PC-3 (cell line): ENCODE results near the gene IFT25. TPM values are rescaled to one million over a fixed set of nuclear protein-coding genes. Genes with fewer than 3 reads are reported as not detected.

Experiments used
- ATAC-seq: fragments of 200-7000 bp; cut with Tn5 transposase; 2 replicates; pipeline ENCODE4 v1.9.1; 2020; ENCODE audit warnings: mild to moderate bottlenecking, moderate library complexity
- BruUV-seq: library from RNA; stranded (reverse); fragments of 400-500 nt; replicated peaks from 2 replicates; lab custom pipeline; 2021; lab: Mats Ljungman, UMichigan
- CTCF ChIA-PET: fragments of 300-600 bp; sonication (Branson Sonifier 250); formaldehyde crosslinking; loops from one replicate; lab custom pipeline; 2022; ENCODE audit warnings: antibody characterized with exemption; lab: Charles Lee
- POLR2A ChIA-PET: fragments of 300-600 bp; sonication (Branson Sonifier 250); formaldehyde crosslinking; loops from one replicate; lab custom pipeline; 2022; ENCODE audit warnings: antibody characterized with exemption; ENCODE audit not compliant: unreplicated experiment; lab: Charles Lee
- DNase-seq: peaks from one replicate; pipeline ENCODE4 v3.0.0-alpha.2; 2015
- H2AFZ ChIP-seq: fragments of 300-600 bp; sonication (generic); 2 replicates; pipeline ENCODE4 v1.6.0; 2016; ENCODE audit warnings: antibody characterized with exemption, low read length
- H3F3A ChIP-seq: fragments of 300-600 bp; sonication (generic); one replicate; pipeline ENCODE4 v1.6.0; 2017; ENCODE audit warnings: antibody characterized with exemption, low read length, control low read depth, mild to moderate bottlenecking; ENCODE audit not compliant: unreplicated experiment
- H3K27ac ChIP-seq: fragments of 300-600 bp; sonication (generic); 2 replicates; pipeline ENCODE4 v1.5.1; 2016; ENCODE audit warnings: mild to moderate bottlenecking, low read length
- H3K27me3 ChIP-seq: fragments of 300-600 bp; sonication (generic); 2 replicates; pipeline ENCODE4 v1.6.1; 2016; ENCODE audit warnings: low read length, mixed read lengths
- H3K36me3 ChIP-seq: fragments of 300-600 bp; sonication (generic); 2 replicates; pipeline ENCODE4 v1.6.1; 2016; ENCODE audit warnings: low read depth, mixed run types, low read length, mixed read lengths
- H3K4me1 ChIP-seq: fragments of 300-600 bp; sonication (generic); 2 replicates; pipeline ENCODE4 v1.5.1; 2016; ENCODE audit warnings: low read length; ENCODE audit not compliant: insufficient read depth
- H3K4me2 ChIP-seq: fragments of 300-600 bp; sonication (generic); 2 replicates; pipeline ENCODE4 v1.6.0; 2016; ENCODE audit warnings: low read length
- H3K4me3 ChIP-seq: fragments of 300-600 bp; sonication (generic); 2 replicates; pipeline ENCODE4 v1.5.1; 2016; ENCODE audit warnings: mild to moderate bottlenecking, low read length, mixed read lengths
- H3K79me2 ChIP-seq: fragments of 300-600 bp; sonication (generic); 2 replicates; pipeline ENCODE4 v1.6.1; 2017; ENCODE audit warnings: low read length, mixed read lengths
- H3K9ac ChIP-seq: fragments of 300-600 bp; sonication (generic); 2 replicates; pipeline ENCODE4 v1.6.0; 2016; ENCODE audit warnings: mild to moderate bottlenecking, low read length
- H3K9me2 ChIP-seq: fragments of 300-600 bp; sonication (generic); replicated peaks from 2 replicates; pipeline ENCODE4 v1.6.1; 2016; ENCODE audit warnings: mixed run types, low read length, mixed read lengths
- H3K9me3 ChIP-seq: fragments of 300-600 bp; sonication (generic); 2 replicates; pipeline ENCODE4 v1.6.1; 2016; ENCODE audit warnings: low read length, mixed read lengths
- H4K20me1 ChIP-seq: fragments of 300-600 bp; sonication (generic); 2 replicates; pipeline ENCODE4 v1.6.1; 2016; ENCODE audit warnings: low read length, mixed read lengths
- EZH2 ChIP-seq: fragments of 300-600 bp; sonication (generic); IDR thresholded peaks from one replicate; pipeline ENCODE4 v1.6.1; 2017; ENCODE audit warnings: antibody characterized with exemption, mild to moderate bottlenecking, low read length; ENCODE audit not compliant: unreplicated experiment
- EZH2phosphoT487 ChIP-seq: fragments of 300-600 bp; sonication (generic); IDR thresholded peaks from 2 replicates; pipeline ENCODE4 v1.6.1; 2018; ENCODE audit warnings: mild to moderate bottlenecking, antibody characterized with exemption, low read length, borderline replicate concordance
- intact Hi-C: fragments of 100-400 bp; cut with micrococcal nuclease; formaldehyde crosslinking; loops from 2 replicates; pipeline ENCODE4 v1.9.0; 2023
- total RNA-seq: library from RNA; depleted of rRNA; stranded (reverse); fragments of >200 nt; gene quantifications from 2 replicates; pipeline ENCODE4 v1.2.3, GENCODE V29; 2014
- TF ChIP-seq, protein P1 (sequence below): fragments of 300-600 bp; sonication (generic); conservative IDR thresholded peaks from 2 replicates; pipeline ENCODE4 v1.5.1; 2017; ENCODE audit warnings: antibody characterized with exemption, low read depth, mild to moderate bottlenecking, low read length

IFT25 gene
- total RNA-seq, 1 experiment from 2014 or later = 66.7 TPM

DNA sequence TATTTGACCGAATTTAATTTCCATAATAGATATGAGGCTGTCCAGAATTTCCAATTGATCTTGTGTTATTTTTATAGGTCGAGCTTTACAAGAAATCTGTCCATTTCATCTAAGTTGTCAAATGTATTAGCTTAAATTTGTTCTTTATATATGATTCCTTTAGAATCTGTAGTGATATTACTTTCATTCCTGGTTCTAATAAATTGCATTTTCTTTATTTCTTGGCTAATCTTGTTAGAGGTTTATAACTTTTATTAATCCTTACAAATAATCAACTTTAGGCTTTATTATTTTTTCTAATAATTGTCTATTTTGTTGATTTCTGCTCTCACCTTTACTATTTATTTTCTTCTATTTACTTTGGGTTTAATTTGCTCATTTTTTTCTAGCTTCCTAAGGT, 14.0 kb downstream of the IFT25 start:
- no peaks in the 10 kb centered on the region for H3F3A ChIP-seq
- ChIA-PET POLR2A (no interaction called here), CTCF (no interaction called here)
- peaks cover 11% of the 10 kb centered on the region; the same call in 1 of the 2 replicates for H3K9me3 ChIP-seq
- H3K27ac ChIP-seq = no peak overlapping the region
- TF ChIP-seq EZH2phosphoT487 (no peak), EZH2 (no peak)
- TF ChIP-seq, protein P1, sequence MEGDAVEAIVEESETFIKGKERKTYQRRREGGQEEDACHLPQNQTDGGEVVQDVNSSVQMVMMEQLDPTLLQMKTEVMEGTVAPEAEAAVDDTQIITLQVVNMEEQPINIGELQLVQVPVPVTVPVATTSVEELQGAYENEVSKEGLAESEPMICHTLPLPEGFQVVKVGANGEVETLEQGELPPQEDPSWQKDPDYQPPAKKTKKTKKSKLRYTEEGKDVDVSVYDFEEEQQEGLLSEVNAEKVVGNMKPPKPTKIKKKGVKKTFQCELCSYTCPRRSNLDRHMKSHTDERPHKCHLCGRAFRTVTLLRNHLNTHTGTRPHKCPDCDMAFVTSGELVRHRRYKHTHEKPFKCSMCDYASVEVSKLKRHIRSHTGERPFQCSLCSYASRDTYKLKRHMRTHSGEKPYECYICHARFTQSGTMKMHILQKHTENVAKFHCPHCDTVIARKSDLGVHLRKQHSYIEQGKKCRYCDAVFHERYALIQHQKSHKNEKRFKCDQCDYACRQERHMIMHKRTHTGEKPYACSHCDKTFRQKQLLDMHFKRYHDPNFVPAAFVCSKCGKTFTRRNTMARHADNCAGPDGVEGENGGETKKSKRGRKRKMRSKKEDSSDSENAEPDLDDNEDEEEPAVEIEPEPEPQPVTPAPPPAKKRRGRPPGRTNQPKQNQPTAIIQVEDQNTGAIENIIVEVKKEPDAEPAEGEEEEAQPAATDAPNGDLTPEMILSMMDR = no peak
- no peaks in the 10 kb centered on the region for H4K20me1 ChIP-seq
- H3K4me3 ChIP-seq = no peak overlapping the region
- H3K4me2 ChIP-seq = no peak overlapping the region
- DNase-seq (no peak), ATAC-seq (no peak)
- peaks cover 29% of the 10 kb centered on the region for H3K36me3 ChIP-seq
- H3K79me2 ChIP-seq = no peaks in the 10 kb centered on the region
- H2AFZ ChIP-seq = no peak overlapping the region
- no peaks in the 10 kb centered on the region for H3K4me1 ChIP-seq
- H3K9ac ChIP-seq = no peak overlapping the region
- intact Hi-C loops = no loop called here
- BruUV-seq = no TSS peak
- no peaks in the 10 kb centered on the region for H3K9me2 ChIP-seq
- no peaks in the 10 kb centered on the region for H3K27me3 ChIP-seq

DNA sequence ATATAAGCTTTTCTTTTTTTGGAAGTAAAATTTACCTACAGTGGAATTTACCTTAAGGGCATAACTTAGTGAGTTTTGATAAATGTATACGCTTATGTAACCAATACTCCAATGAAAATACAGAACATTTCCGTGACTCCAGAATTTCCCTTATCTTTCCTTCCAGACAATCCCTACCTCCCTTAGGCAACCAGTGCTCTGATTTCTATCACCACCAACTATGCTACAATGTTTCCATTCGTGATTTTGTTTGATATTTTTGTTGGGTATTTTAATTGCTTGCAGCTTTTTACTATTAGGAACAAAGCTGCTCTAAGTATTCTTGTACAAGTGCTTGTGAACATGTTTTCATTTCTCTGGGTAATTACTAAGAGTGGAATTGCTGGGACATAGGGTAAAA, 14.6 kb downstream of the IFT25 start:
- TF ChIP-seq, protein P1 = no peak
- ChIA-PET CTCF (no interaction called here), POLR2A (no interaction called here)
- H3K27ac ChIP-seq = no peak overlapping the region
- H3K9me2 ChIP-seq = no peaks in the 10 kb centered on the region
- ATAC-seq (no peak), DNase-seq (no peak)
- no peaks in the 10 kb centered on the region for H3K27me3 ChIP-seq
- BruUV-seq = no TSS peak
- peaks cover 11% of the 10 kb centered on the region; the same call in 1 of the 2 replicates for H3K9me3 ChIP-seq
- no peaks in the 10 kb centered on the region for H3K79me2 ChIP-seq
- no peaks in the 10 kb centered on the region for H3K4me1 ChIP-seq
- intact Hi-C loops = no loop called here
- no peak overlapping the region for H3K9ac ChIP-seq
- no peak overlapping the region for H2AFZ ChIP-seq
- H3K4me3 ChIP-seq = no peak overlapping the region
- H3F3A ChIP-seq = no peaks in the 10 kb centered on the region
- no peak overlapping the region for H3K4me2 ChIP-seq
- no peaks in the 10 kb centered on the region for H4K20me1 ChIP-seq
- H3K36me3 ChIP-seq = peaks cover 26% of the 10 kb centered on the region

DNA sequence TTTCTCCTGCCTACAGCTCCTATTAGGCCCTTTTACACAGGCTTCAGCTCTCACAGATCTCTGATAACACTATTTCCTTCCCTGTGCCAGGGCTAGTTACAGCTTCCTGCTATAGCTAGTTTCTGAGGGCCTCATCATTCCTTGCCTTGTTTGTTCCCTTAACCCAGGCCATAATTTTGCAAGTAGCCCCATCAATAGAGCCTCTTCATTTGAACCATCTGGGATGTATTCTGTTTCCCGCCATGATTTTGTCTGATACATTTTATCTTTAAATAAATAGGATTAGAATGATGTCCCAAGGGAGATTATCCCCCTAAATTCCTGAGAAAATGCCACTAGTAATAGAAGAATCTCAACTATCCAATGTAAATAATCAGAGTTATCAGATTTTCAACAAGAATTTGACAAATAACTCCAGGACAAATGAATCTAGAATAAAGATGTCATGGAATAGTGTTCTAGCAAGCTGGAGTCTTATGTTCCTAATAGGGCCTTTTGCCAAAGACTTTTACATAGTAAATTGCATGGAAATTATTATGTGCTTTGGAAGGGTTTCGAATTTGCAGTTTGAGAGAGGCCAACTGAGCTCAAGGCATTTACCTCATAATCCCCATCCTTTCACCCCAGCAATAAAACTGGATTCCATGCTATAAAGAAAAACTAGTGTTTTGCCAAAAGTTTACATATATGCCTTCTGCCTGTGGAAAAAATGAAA, 16.1 kb downstream of the IFT25 start:
- TF ChIP-seq EZH2phosphoT487 (no peak), EZH2 (no peak)
- TF ChIP-seq, protein P1 = no peak
- Histone ChIP-seq H4K20me1 (no peaks in the 10 kb centered on the region), H3K9me3 (peaks cover 6% of the 10 kb centered on the region; the same call in 1 of the 2 replicates), H3K79me2 (no peaks in the 10 kb centered on the region), H3K9me2 (no peaks in the 10 kb centered on the region), H2AFZ (no peak overlapping the region), H3K27ac (no peak overlapping the region), H3F3A (no peaks in the 10 kb centered on the region), H3K36me3 (peaks cover 17% of the 10 kb centered on the region), H3K27me3 (no peaks in the 10 kb centered on the region), H3K4me1 (no peaks in the 10 kb centered on the region), H3K9ac (no peak overlapping the region), H3K4me3 (no peak overlapping the region), H3K4me2 (no peak overlapping the region)
- ChIA-PET POLR2A (no interaction called here), CTCF (no interaction called here)
- DNase-seq = no peak
- no peak for ATAC-seq
- BruUV-seq = TSS peak; percentile 8
- intact Hi-C loops = no loop called here
